SU-DHL-6 (cell line): ENCODE results near the gene ABCG1.

Experiments
- EZH2phosphoT487 ChIP-seq: fragments of 200-600 bp; sonication (generic), shearing (Covaris generic); conservative IDR thresholded peaks from 2 replicates; pipeline ENCODE4 v1.6.1; 2018; ENCODE audit warnings: mild to moderate bottlenecking, antibody characterized with exemption, low read length, moderate library complexity, mixed read lengths
- TF ChIP-seq, protein P1 (sequence below): fragments of 200-600 bp; sonication (generic); IDR thresholded peaks from one replicate; pipeline ENCODE4 v1.5.1; 2017; ENCODE audit warnings: antibody characterized with exemption, mild to moderate bottlenecking, low read length, moderate library complexity; ENCODE audit not compliant: insufficient read depth, poor library complexity, severe bottlenecking

DNA sequence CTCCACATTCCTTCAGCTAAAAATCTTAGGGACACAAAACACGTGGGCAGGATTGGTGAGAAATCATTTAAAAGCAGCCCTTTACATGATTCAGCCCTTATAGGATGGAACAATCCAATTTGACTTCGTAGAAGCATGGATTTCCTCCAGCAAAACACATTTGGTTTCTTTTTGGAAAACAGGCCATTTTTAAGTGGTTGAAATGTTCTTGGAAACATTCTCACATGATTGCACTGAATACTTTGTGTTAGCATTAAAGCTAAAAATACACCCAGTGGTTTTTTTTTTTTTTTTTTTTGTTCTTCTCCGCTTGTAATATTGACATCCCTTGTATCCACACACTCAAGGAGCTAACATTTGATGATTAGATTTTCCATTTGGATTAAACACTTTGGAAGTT, 42.1 kb upstream of the ABCG1 start:
- TF ChIP-seq, protein P1, sequence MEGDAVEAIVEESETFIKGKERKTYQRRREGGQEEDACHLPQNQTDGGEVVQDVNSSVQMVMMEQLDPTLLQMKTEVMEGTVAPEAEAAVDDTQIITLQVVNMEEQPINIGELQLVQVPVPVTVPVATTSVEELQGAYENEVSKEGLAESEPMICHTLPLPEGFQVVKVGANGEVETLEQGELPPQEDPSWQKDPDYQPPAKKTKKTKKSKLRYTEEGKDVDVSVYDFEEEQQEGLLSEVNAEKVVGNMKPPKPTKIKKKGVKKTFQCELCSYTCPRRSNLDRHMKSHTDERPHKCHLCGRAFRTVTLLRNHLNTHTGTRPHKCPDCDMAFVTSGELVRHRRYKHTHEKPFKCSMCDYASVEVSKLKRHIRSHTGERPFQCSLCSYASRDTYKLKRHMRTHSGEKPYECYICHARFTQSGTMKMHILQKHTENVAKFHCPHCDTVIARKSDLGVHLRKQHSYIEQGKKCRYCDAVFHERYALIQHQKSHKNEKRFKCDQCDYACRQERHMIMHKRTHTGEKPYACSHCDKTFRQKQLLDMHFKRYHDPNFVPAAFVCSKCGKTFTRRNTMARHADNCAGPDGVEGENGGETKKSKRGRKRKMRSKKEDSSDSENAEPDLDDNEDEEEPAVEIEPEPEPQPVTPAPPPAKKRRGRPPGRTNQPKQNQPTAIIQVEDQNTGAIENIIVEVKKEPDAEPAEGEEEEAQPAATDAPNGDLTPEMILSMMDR: no peak
- TF ChIP-seq EZH2phosphoT487: no peak
